H1 (cell line): ENCODE results near the gene COL16A1. TPM values are rescaled to one million over a fixed set of nuclear protein-coding genes. Genes with fewer than 3 reads are reported as not detected.

ENCODE experiments used
- CTCF ChIA-PET: fragments of 300-600 bp; sonication (Branson Sonifier 250); formaldehyde crosslinking; loops from one replicate; lab custom pipeline; 2021; ENCODE audit not compliant: partially characterized antibody; lab: Charles Lee
- POLR2A ChIA-PET: fragments of 300-600 bp; sonication (Branson Sonifier 250); formaldehyde crosslinking; loops from one replicate; lab custom pipeline; 2021; ENCODE audit warnings: inconsistent platforms; ENCODE audit not compliant: partially characterized antibody; lab: Charles Lee
- DNase-seq, 2 experiments: peaks; one replicate each; pipeline versions ENCODE4 v3.0.0 to v3.0.0-alpha.2; 2010 to 2022; ENCODE audit warnings: low spot score in 2 of 2, low read depth in 1 of 2, mixed read lengths in 1 of 2
- FAIRE-seq: peaks from 2 replicates; lab custom pipeline; 2011; peaks lifted over from hg19 to GRCh38; lab: Jason Lieb, UNC
- H2AFZ ChIP-seq: 2 replicates; pipeline ENCODE4 v1.8.1; 2012; ENCODE audit warnings: low read length, inconsistent platforms
- H2AK5ac ChIP-seq: 2 replicates; pipeline ENCODE4 v1.6.1; 2013; ENCODE audit warnings: low read depth, low read length
- H2BK120ac ChIP-seq: replicated peaks from 2 replicates; pipeline ENCODE3; 2013; ENCODE audit warnings: low read depth, low read length, inconsistent platforms
- H2BK12ac ChIP-seq: 2 replicates; pipeline ENCODE4 v1.6.1; 2013; ENCODE audit warnings: low read depth, low read length
- H2BK15ac ChIP-seq: 2 replicates; pipeline ENCODE4 v1.6.1; 2013; ENCODE audit warnings: low read length
- H2BK20ac ChIP-seq: 2 replicates; pipeline ENCODE4 v1.6.1; 2013; ENCODE audit warnings: low read length
- H2BK5ac ChIP-seq: 2 replicates; pipeline ENCODE4 v1.6.1; 2013; ENCODE audit warnings: low read depth, low read length
- H3K14ac ChIP-seq: 2 replicates; pipeline ENCODE4 v1.6.1; 2013; ENCODE audit warnings: inconsistent platforms; ENCODE audit not compliant: insufficient read length
- H3K18ac ChIP-seq: 2 replicates; pipeline ENCODE4 v1.6.1; 2013; ENCODE audit warnings: low read length; ENCODE audit errors: extremely low read depth
- H3K23ac ChIP-seq: 2 replicates; pipeline ENCODE4 v1.6.1; 2013; ENCODE audit warnings: inconsistent platforms; ENCODE audit not compliant: insufficient read length
- H3K23me2 ChIP-seq: 2 replicates; pipeline ENCODE4 v1.6.1; 2013; ENCODE audit warnings: low read depth, low read length
- H3K27ac ChIP-seq: 2 replicates; pipeline ENCODE4 v1.6.1; 2011; ENCODE audit warnings: low read depth, low read length, inconsistent platforms
- H3K27me3 ChIP-seq, 4 experiments: replicated peaks in 1 of 4; 1 replicate in 1 of 4; 2 replicates in 3 of 4; pipeline versions ENCODE4 v1.6.1 to v1.8.1; 2011 to 2013; ENCODE audit warnings: low read length in 3 of 4, mild to moderate bottlenecking in 3 of 4, inconsistent platforms in 2 of 4, mixed read lengths in 2 of 4, moderate library complexity in 1 of 4; ENCODE audit not compliant: control insufficient read depth in 3 of 4, insufficient read depth in 3 of 4; ENCODE audit errors: extremely low read depth in 1 of 4
- H3K36me3 ChIP-seq, 4 experiments: 2 replicates each; pipeline versions ENCODE4 v1.6.1 to v1.8.1; 2011 to 2013; ENCODE audit warnings: mild to moderate bottlenecking in 4 of 4, low read length in 3 of 4, moderate library complexity in 2 of 4, control low read depth in 1 of 4, inconsistent platforms in 1 of 4; ENCODE audit not compliant: insufficient read depth in 4 of 4, control insufficient read depth in 2 of 4
- H3K4ac ChIP-seq: replicated peaks from 2 replicates; pipeline ENCODE3; 2013; ENCODE audit warnings: low read length, low read depth, mixed read lengths, inconsistent platforms; ENCODE audit not compliant: insufficient read length
- H3K4me1 ChIP-seq, 4 experiments: replicated peaks in 1 of 4; 1 replicate in 1 of 4; 2 replicates in 3 of 4; pipeline versions ENCODE4 v1.6.1 to v1.8.1; 2011 to 2013; ENCODE audit warnings: low read length in 3 of 4, inconsistent platforms in 2 of 4, mixed read lengths in 1 of 4; ENCODE audit not compliant: insufficient read depth in 4 of 4, control insufficient read depth in 3 of 4
- H3K4me2 ChIP-seq, 2 experiments: 2 replicates each; pipeline versions ENCODE4 v1.6.1 to v1.8.1; 2011 to 2013; ENCODE audit warnings: low read depth in 2 of 2, low read length in 2 of 2, control low read depth in 1 of 2, inconsistent platforms in 1 of 2, mild to moderate bottlenecking in 1 of 2; ENCODE audit not compliant: insufficient read depth in 1 of 2
- H3K4me3 ChIP-seq, 4 experiments: fragments of 200-600, 300-600 bp in 1 of 4; sonication (generic), shearing (Covaris generic), sonication (Bioruptor Twin) in 1 of 4; 2 replicates each; pipeline versions ENCODE4 v1.5.1 to v1.8.1; 2011 to 2016; ENCODE audit warnings: low read length in 4 of 4, low read depth in 3 of 4, control low read depth in 2 of 4, inconsistent platforms in 2 of 4, mild to moderate bottlenecking in 2 of 4, mixed read lengths in 1 of 4, moderate library complexity in 1 of 4; ENCODE audit not compliant: insufficient read depth in 2 of 4; ENCODE audit errors: extremely low read depth in 1 of 4
- H3K56ac ChIP-seq: replicated peaks from 2 replicates; pipeline ENCODE3; 2013; ENCODE audit warnings: low read depth, mild to moderate bottlenecking, mixed read lengths, low read length, inconsistent platforms; ENCODE audit not compliant: insufficient read length
- H3K79me1 ChIP-seq: 2 replicates; pipeline ENCODE4 v1.6.1; 2013; ENCODE audit warnings: low read depth, low read length, control low read depth
- H3K79me2 ChIP-seq, 2 experiments: 2 replicates each; pipeline versions ENCODE4 v1.6.1 to v1.8.1; 2012 to 2013; ENCODE audit warnings: low read length in 2 of 2, mild to moderate bottlenecking in 2 of 2, inconsistent platforms in 1 of 2; ENCODE audit not compliant: insufficient read depth in 2 of 2, control insufficient read depth in 1 of 2
- H3K9ac ChIP-seq, 4 experiments: replicated peaks in 1 of 4; 1 replicate in 1 of 4; 2 replicates in 3 of 4; pipeline versions ENCODE4 v1.6.1 to v1.8.1; 2011 to 2013; ENCODE audit warnings: low read depth in 3 of 4, low read length in 3 of 4, control low read depth in 2 of 4, mild to moderate bottlenecking in 2 of 4, moderate library complexity in 2 of 4, inconsistent platforms in 1 of 4; ENCODE audit errors: extremely low read depth in 1 of 4
- H3K9me3 ChIP-seq, 2 experiments: 2 replicates each; pipeline versions ENCODE4 v1.6.1 to v1.8.1; 2012 to 2013; ENCODE audit warnings: mild to moderate bottlenecking in 2 of 2, moderate library complexity in 2 of 2, control low read depth in 1 of 2, inconsistent platforms in 1 of 2, low read depth in 1 of 2, low read length in 1 of 2, mixed read lengths in 1 of 2; ENCODE audit not compliant: insufficient read depth in 2 of 2
- H4K20me1 ChIP-seq, 2 experiments: replicated peaks in 1 of 2; 2 replicates each; pipeline versions ENCODE3 to v1.8.1; 2011 to 2013; ENCODE audit warnings: inconsistent platforms in 2 of 2, low read length in 2 of 2, mild to moderate bottlenecking in 1 of 2; ENCODE audit not compliant: insufficient read depth in 2 of 2, control insufficient read depth in 1 of 2
- H4K5ac ChIP-seq: 2 replicates; pipeline ENCODE4 v1.6.1; 2013; ENCODE audit warnings: low read length, low read depth, mixed read lengths, inconsistent platforms; ENCODE audit not compliant: insufficient read length
- H4K8ac ChIP-seq: 2 replicates; pipeline ENCODE4 v1.8.0; 2013; ENCODE audit warnings: mild to moderate bottlenecking, moderate library complexity, low read length, inconsistent platforms; ENCODE audit not compliant: insufficient read depth; ENCODE audit errors: extremely low read depth
- H4K91ac ChIP-seq: replicated peaks from 2 replicates; pipeline ENCODE3; 2013; ENCODE audit warnings: low read length, mixed read lengths, inconsistent platforms; ENCODE audit not compliant: insufficient read length
- ASH2L ChIP-seq: fragments of 200-600, 300-600 bp; sonication (generic); IDR thresholded peaks from one replicate; pipeline ENCODE4 v1.7.1; 2017; ENCODE audit warnings: low read length
- BRCA1 ChIP-seq: IDR thresholded peaks from 2 replicates; pipeline ENCODE4 v1.6.1; 2012; ENCODE audit warnings: low read depth, low read length, improper control_type of control experiment
- CBX8 ChIP-seq: fragments of 300-800, 300-1000 bp; sonication (generic); IDR thresholded peaks from 2 replicates; pipeline ENCODE4 v1.7.1; 2016; ENCODE audit warnings: low read depth, low read length, borderline replicate concordance
- HDAC2 ChIP-seq, 2 experiments: fragments of 300-600 bp in 1 of 2; sonication (generic) in 1 of 2; IDR thresholded peaks; 2 replicates each; pipeline ENCODE4 v1.6.1; 2011 to 2012; ENCODE audit warnings: low read depth in 2 of 2, low read length in 2 of 2, mild to moderate bottlenecking in 2 of 2, moderate library complexity in 2 of 2, borderline replicate concordance in 1 of 2, inconsistent platforms in 1 of 2
- JUND ChIP-seq: IDR thresholded peaks from 2 replicates; pipeline ENCODE4 v1.6.1; 2011; ENCODE audit warnings: mild to moderate bottlenecking, improper control_type of control experiment, low read length
- MAFK ChIP-seq: IDR thresholded peaks from 2 replicates; pipeline ENCODE4 v1.6.1; 2012; ENCODE audit warnings: low read depth, mild to moderate bottlenecking, improper control_type of control experiment, low read length
- POLR2A ChIP-seq, 2 experiments: IDR thresholded peaks; 1 replicate in 1 of 2; 2 replicates in 1 of 2; pipeline ENCODE4 v1.6.1; 2011; ENCODE audit warnings: low read depth in 2 of 2, low read length in 2 of 2, mild to moderate bottlenecking in 2 of 2; ENCODE audit errors: control extremely low read depth in 1 of 2
- RNF2 ChIP-seq: fragments of 200-900, 300-1000 bp; sonication (generic); IDR thresholded peaks from 2 replicates; pipeline ENCODE4 v1.7.1; 2016; ENCODE audit warnings: borderline replicate concordance, low read depth, mild to moderate bottlenecking, antibody characterized with exemption, low read length; ENCODE audit not compliant: poor library complexity, severe bottlenecking; ENCODE audit errors: missing control alignments
- SIN3A ChIP-seq, 2 experiments: IDR thresholded peaks in 1 of 2; conservative IDR thresholded peaks in 1 of 2; 2 replicates each; pipeline ENCODE4 v1.6.1; 2011 to 2012; ENCODE audit warnings: low read length in 2 of 2, improper control_type of control experiment in 1 of 2, low read depth in 1 of 2, mild to moderate bottlenecking in 1 of 2
- SUZ12 ChIP-seq: fragments of 200-600 bp; sonication (generic); IDR thresholded peaks from 2 replicates; pipeline ENCODE4 v1.6.1; 2012; ENCODE audit warnings: mild to moderate bottlenecking, inconsistent platforms, low read length, moderate library complexity, mixed read lengths
- ZNF274 ChIP-seq: IDR thresholded peaks from 2 replicates; pipeline ENCODE4 v1.7.0; 2012; ENCODE audit warnings: low read length, borderline replicate concordance; ENCODE audit errors: extremely low read depth
- WGBS, 2 experiments: shearing (Covaris generic) in 1 of 2; methylation state at CpG; one replicate each; pipeline versions ENCODE4 v1.1.6 to v1.1.7; 2013 to 2015; ENCODE audit warnings: low lambda C conversion rate in 2 of 2, mixed read lengths in 2 of 2, inconsistent platforms in 1 of 2, low coverage in 1 of 2, missing lambda C conversion rate in 1 of 2; ENCODE audit not compliant: insufficient replicate concordance in 2 of 2, insufficient coverage in 1 of 2, insufficient read length in 1 of 2; ENCODE audit errors: extremely low coverage in 1 of 2, missing lambda C conversion rate in 1 of 2; 5-methylcytosine and 5-hydroxymethylcytosine counted together
- polyA plus RNA-seq, 7 experiments: library from polyadenylated mRNA; depleted of rRNA in 3 of 7; stranded (reverse) in 5 of 7; unstranded in 2 of 7; fragments of >200 nt in 5 of 7; fragments of 200-250 nt in 2 of 7; gene quantifications; 1 replicate in 5 of 7; 2 replicates in 1 of 7; 4 replicates in 1 of 7; pipeline versions ENCODE4 v1.2.1 to v1.2.3, GENCODE V29; 2011 to 2013; ENCODE audit warnings: missing spikeins in 2 of 7, mixed read lengths in 2 of 7
- total RNA-seq: library from RNA; stranded (reverse); fragmentation: NEBNext Ultra II Directional; extraction: Animal tissue kit (Norgen Biotek cat#: 25700); gene quantifications from 2 replicates; pipeline ENCODE4 v1.2.1, GENCODE V29; 2021

COL16A1 gene
- total and polyA plus RNA-seq, 2 of the 8 experiments (the other 6 are each of a cell fraction or from before 2014, with no cell fraction given), result 2.0 to 10.5 TPM

DNA sequence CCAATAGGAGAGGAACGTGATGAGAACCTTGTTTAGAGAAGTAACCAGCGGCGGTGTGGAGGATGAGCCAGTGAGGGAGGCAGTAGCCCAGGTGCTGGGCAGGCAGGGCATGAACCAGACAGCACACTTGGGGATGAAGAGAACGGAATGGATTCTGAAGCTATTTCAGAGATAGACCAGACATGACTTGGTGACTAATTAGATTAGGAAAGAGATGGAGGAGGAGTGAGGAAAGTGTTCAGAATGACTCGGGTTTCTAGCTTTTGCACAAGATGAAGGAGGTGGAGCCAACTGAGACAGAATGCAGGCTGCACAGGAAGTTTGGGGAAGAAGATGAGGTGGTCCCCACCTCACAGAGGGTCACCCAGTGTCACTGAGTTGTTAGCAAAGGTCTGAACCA is 64.3 kb downstream of the COL16A1 start:
- Histone ChIP-seq H3K14ac (no peak overlapping the region), H3K18ac (no peak overlapping the region), H4K91ac (no peak overlapping the region), H3K9ac (no peak overlapping the region), H3K36me3 (no peaks in the 10 kb centered on the region; a peak in 1 of 8 replicates), H3K4me1 (peaks cover 3 to 14% (median 6%) of the 10 kb centered on the region in 4 experiments; a peak in 4 of 7 replicates), H3K4me3 (no peak overlapping the region), H3K79me2 (peaks cover 3 to 72% of the 10 kb centered on the region in 2 experiments; a peak in 2 of 4 replicates), H2BK120ac (no peak overlapping the region), H2AK5ac (no peak overlapping the region), H2BK20ac (no peak overlapping the region), H3K56ac (no peak overlapping the region), H3K4me2 (no peak overlapping the region), H3K79me1 (peaks cover 14% of the 10 kb centered on the region; the same call in 1 of the 2 replicates), H3K23me2 (peaks cover 5% of the 10 kb centered on the region), H4K5ac (no peak overlapping the region), H3K27me3 (no peaks in the 10 kb centered on the region), H2AFZ (no peak overlapping the region), H3K9me3 (no peaks in the 10 kb centered on the region), H3K4ac (no peak overlapping the region), H3K23ac (no peak overlapping the region), H2BK12ac (no peak overlapping the region), H2BK5ac (no peak overlapping the region), H4K8ac (no peak overlapping the region), H4K20me1 (peaks cover 0 to 1% of the 10 kb centered on the region in 2 experiments), H2BK15ac (no peak overlapping the region), H3K27ac (no peak overlapping the region)
- TF ChIP-seq POLR2A (IDR thresholded peaks at IDR 0.05; ENCODE audit: control extremely low read depth in 1 of 2, low read depth in 2 of 2, low read length in 2 of 2) (no peak), HDAC2 (IDR thresholded peaks at IDR 0.05; ENCODE audit: borderline replicate concordance in 1 of 2, low read depth in 2 of 2, low read length in 2 of 2) (no peak), BRCA1 (no peak), SIN3A (conservative IDR thresholded peaks at IDR 0.05 in 1 of 2, IDR thresholded peaks at IDR 0.05 in 1 of 2; ENCODE audit: low read depth in 1 of 2, low read length in 2 of 2) (no peak), SUZ12 (no peak), JUND (no peak), MAFK (no peak), RNF2 (no peak), ASH2L (no peak), CBX8 (no peak), ZNF274 (no peak)
- POLR2A ChIA-PET, result interaction anchor here (1.4 kb wide), 1 partner anchor 120 kb away, joined by 3 read pairs; no protein-coding TSS in a partner anchor
- no peak for FAIRE-seq
- no peak for DNase-seq
- CTCF ChIA-PET, result interaction anchor here (0.7 to 8.6 kb wide), 11 partner anchors 10 to 101 kb away, joined by 3 to 40 read pairs (median 5); partner anchors contain the start of gene TINAGL1
- 73% methylated on average over 5 of the region's 5 CpGs; no CpG with 5 or more reads in 1 of the 2 experiments for WGBS, 2 experiments
